Endometrial microvascular endothelial cells (primary cell): ENCODE measurements around the gene TBC1D8. TPM values are rescaled to one million over a fixed set of nuclear protein-coding genes. Genes with fewer than 3 reads are reported as not detected.

ENCODE experiments used
- in situ Hi-C: cut with HindIII; loops from 2 replicates; pipeline ENCODE4 v1.10.0; 2017; ENCODE audit warnings: low sequenced_read_pairs, low pct_unique_long_range_greater_than_20kb; ENCODE audit errors: inconsistent ontology term
- total RNA-seq: library from RNA; depleted of rRNA; stranded (reverse); fragments of >200 nt; gene quantifications from one replicate; pipeline ENCODE4 v1.2.3, GENCODE V29; 2015; ENCODE audit errors: inconsistent ontology term

TBC1D8 gene
- total RNA-seq, 1 donor from 2014 or later = 27.2 TPM

- in situ Hi-C loops = no loop called here
These were observed 155.7 kb downstream of the TBC1D8 start for GRCh38 chr2:100995309-100996075.

- in situ Hi-C loops = no loop called here
These were observed 157.9 kb downstream of the TBC1D8 start for GRCh38 chr2:100993294-100993693.

- in situ Hi-C loops = no loop called here
These were observed 158.9 kb downstream of the TBC1D8 start for GRCh38 chr2:100992262-100992661.

- in situ Hi-C loops = no loop called here
These were observed 159.8 kb downstream of the TBC1D8 start for GRCh38 chr2:100991404-100991773.

- in situ Hi-C loops = no loop called here
These were observed 160.4 kb downstream of the TBC1D8 start for GRCh38 chr2:100990650-100991403.

- in situ Hi-C loops = no loop called here
These were observed 161.0 kb downstream of the TBC1D8 start for GRCh38 chr2:100990166-100990565.

- in situ Hi-C loops = no loop called here
These were observed 161.5 kb downstream of the TBC1D8 start for GRCh38 chr2:100989666-100990065.

GRCh38 chr2:100988630-100989417, 162.4 kb downstream of the TBC1D8 start:
- in situ Hi-C loops = no loop called here

- in situ Hi-C loops = no loop called here
These were observed 163.2 kb downstream of the TBC1D8 start for GRCh38 chr2:100987974-100988373.

- in situ Hi-C loops = no loop called here
These were observed 163.6 kb downstream of the TBC1D8 start for GRCh38 chr2:100987536-100987935.

GRCh38 chr2:100986157-100986556, 165.0 kb downstream of the TBC1D8 start:
- in situ Hi-C loops = no loop called here

GRCh38 chr2:100984892-100985307, 166.3 kb downstream of the TBC1D8 start:
- in situ Hi-C loops = no loop called here

- in situ Hi-C loops = no loop called here
These were observed 167.4 kb downstream of the TBC1D8 start for GRCh38 chr2:100983684-100984310.

GRCh38 chr2:100983201-100983600, 168.0 kb downstream of the TBC1D8 start:
- in situ Hi-C loops = no loop called here

GRCh38 chr2:100982431-100982861, 168.7 kb downstream of the TBC1D8 start:
- in situ Hi-C loops = no loop called here

GRCh38 chr2:100981011-100981410, 170.2 kb downstream of the TBC1D8 start:
- in situ Hi-C loops = no loop called here

GRCh38 chr2:100980046-100980445, 171.1 kb downstream of the TBC1D8 start:
- in situ Hi-C loops = no loop called here

GRCh38 chr2:100978582-100979191, 172.5 kb downstream of the TBC1D8 start:
- in situ Hi-C loops = no loop called here

- in situ Hi-C loops = no loop called here
These were observed 173.7 kb downstream of the TBC1D8 start for GRCh38 chr2:100977511-100977910.
